Sigmoid colon (tissue), 4 donors: ENCODE data around the gene SCARB1.

Experiments
- CTCF ChIP-seq, 4 experiments: fragments of 450-650 bp in 3 of 4; fragments of 200-600 bp in 1 of 4; IDR thresholded peaks; one replicate each; pipeline ENCODE4 v1.5.1; 2016 to 2019; ENCODE audit warnings: antibody characterized with exemption in 4 of 4, mild to moderate bottlenecking in 3 of 4, moderate library complexity in 2 of 4
- EP300 ChIP-seq, 4 donors: sonication (generic); formaldehyde crosslinking; IDR thresholded peaks; one replicate each; pipeline ENCODE4 v1.6.1; 2017; ENCODE audit warnings: antibody characterized with exemption in 4 of 4
- POLR2A ChIP-seq, 2 donors: fragments of 450-650 bp; IDR thresholded peaks; one replicate each; pipeline ENCODE4 v1.6.1; 2016; ENCODE audit warnings: antibody characterized with exemption in 2 of 2, mild to moderate bottlenecking in 2 of 2, moderate library complexity in 2 of 2

DNA sequence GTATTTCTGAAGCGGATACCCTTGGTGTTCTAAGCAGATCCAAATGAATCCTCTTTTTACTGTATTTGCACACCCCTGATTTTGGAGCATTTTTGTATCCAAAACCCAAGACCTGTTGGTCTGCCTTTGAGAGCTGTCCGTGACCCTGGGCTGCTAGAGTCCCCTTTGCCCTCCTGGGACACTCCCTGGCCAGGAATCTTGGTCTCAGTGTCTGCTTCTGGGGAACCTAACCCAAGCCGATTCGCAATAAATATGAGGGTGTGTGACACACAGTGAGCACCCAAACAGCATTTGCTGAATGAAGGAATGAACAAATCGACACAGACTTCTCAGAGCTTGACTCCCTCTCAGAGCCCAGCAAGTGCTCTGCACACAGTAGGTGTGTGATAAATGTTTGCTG, 92.9 kb downstream of the SCARB1 start:
- TF ChIP-seq POLR2A (IDR thresholded peaks at IDR 0.05) (no peak), CTCF (IDR thresholded peaks at IDR 0.05) (no peak), EP300 (IDR thresholded peaks at IDR 0.05) (no peak)
